ENCODE data around the gene RAB5IF.

DNA sequence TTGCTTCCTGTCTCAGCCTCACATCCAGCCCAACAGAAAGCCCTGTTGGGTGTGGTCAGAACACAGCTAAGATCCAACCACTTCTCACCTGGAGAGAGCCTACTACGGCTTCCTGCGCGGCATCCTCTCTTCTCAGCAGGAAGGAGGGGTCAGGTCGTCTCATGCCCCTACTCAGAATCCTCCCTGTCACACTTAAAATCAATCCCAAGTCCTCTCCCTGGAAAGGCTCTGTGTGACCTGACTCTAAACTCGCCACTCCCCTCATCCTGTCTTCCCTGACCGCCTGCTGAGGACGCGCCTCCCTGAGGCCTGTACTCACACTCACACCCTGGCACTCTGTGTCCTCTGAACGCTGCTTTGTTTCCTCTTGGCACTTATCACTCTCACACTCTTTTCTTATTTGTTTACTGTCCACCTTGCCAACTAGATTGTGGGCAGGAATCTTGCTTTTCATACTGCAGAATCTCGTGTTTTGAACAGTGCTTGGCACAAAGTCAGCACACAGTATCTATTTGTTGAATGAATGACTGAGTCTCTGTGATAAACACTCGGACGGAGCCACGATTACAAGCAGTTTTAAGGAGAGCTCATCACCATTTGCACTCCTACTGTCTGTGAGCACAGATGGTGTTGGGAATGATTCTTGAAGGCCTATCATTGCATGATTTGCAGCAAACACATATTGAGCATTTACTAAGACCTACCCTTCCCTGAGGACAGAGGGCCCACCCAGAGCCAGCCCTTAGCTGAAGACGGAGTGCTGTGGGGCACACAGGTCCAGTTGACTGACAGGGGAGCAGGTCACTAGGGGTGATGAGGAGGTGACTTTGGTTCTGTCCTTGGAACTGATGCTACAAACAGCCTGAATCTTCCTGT lies 18.7 kb downstream of the RAB5IF start:
- no peak for TF ChIP-seq EP300 (conservative IDR thresholded peaks at IDR 0.05; ENCODE audit: poor library complexity, severe bottlenecking)
- TF ChIP-seq EZH2 (IDR thresholded peaks at IDR 0.05; ENCODE audit: borderline replicate concordance, insufficient read depth, low read length, poor library complexity, severe bottlenecking): no peak
